ENCODE data around the gene GPD1.
"Not testable (repeated sequence)": the region's sequence is repeated elsewhere in the genome, so short reads cannot be mapped to it uniquely, and the experiment has no call there.

GPD1 gene

DNA sequence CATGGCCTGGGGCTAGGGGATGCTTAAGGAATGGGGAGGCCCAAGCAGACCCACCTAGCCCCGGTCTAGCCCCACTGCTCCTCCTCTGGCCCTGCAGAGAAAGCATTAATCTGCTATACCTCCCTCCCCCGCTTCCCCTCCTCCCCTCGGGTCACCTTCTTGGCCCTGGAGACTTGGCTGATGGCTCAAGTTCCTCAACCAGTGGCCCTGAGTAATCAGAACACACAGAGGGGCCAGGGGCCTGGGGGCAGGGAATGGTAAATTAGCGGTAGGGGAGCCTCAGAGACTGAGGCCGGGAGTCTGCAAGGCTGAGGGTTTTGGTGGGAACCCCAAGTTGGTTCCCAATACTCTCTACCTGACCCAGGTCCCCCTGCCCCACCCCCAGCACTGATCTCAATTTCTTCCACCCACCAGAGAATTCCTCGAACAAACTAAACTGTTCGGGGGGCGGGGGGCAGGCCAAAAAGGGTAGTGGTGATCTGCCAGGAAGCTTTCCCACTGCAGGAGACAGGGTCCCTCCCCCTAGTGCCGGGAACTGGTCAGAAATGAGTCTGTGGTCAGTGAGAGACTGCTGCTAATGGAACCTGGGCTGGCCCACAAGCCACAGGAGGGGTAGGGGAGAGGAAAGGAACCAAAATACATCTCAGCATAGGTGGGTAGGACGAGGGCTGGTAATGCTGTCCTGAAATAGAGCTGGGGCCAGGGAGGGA, 31.5 kb upstream of the GPD1 start:
- in situ Hi-C loops (cut with HindIII; ENCODE audit: low sequenced_read_pairs): no loop called here

DNA sequence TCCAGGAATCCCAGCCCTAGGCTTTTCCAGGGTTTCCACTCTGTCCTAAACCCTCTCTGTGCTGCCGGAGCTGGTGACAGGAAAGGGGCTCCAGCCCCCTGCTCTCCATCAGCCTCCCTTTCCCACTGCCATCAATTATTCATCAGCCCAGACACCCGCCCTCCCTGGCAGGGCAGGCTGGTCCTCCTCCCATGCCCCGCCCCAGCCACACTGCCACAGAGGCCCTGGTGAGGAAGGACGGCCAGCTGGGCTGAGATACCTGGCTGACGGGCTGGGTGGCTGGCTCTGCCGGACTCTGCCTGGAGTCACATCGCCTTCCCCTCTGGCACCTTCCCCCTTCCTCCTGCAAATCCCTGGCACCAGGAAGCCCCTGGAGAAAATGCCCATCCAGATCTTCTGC, 30.6 kb upstream of the GPD1 start:
- in situ Hi-C loops (cut with HindIII; ENCODE audit: low sequenced_read_pairs): no loop called here

DNA sequence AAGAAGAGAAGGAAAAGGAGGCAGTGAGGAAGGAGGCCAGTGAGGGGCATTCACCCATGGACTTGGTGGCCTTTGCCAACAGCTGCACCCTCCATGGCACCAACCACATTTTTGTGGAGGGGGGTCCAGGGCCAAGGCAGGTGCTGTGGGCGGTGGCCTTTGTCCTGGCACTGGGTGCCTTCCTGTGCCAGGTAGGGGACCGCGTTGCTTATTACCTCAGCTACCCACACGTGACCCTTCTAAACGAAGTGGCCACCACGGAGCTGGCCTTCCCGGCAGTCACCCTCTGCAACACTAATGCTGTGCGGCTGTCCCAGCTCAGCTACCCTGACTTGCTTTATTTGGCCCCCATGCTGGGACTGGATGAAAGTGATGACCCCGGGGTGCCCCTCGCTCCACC, 30.1 kb upstream of the GPD1 start:
- in situ Hi-C loops (cut with HindIII; ENCODE audit: low sequenced_read_pairs): no loop called here

DNA sequence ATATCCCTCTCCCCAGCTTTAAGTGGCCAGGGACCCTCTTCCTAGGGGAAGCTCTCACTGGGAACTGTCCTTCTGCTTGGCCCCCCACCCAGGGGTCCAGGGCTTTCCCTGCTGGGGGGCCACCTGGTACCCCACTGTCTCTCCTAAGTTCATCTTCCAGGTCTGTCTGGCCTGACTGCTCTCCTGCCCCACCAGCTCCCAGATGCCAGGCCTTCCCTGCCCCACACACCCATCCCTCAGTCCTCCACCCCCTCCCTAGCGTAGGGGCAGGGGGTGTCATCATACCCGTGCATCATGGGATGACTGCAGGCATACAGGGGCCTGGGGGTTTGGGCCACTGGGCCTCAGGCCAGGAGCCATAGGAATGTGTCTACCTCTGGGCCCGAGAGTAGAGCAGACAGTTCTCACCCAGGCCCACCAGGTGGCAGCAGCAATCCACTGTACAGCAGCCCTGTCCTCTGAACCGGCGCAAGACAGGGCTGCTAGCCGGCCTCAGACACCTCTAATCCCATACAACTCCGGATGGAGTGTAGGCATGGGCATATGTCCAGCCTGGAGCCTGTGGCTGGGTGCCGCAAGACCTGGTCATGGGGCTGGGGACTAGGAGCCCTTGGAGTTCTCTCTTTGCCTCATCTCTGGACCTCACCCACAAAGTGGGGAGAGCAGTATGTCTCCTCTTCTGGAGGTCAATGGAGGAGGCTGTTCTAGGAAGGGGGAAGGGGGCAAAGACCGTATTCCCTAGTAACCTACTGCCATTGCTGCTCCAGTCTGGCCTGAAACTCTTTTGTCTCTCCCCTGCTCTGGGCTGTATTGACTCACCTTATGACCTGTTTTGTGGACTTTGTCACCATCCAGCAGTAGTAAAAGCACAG, 28.6 kb upstream of the GPD1 start:
- in situ Hi-C loops (cut with HindIII; ENCODE audit: low sequenced_read_pairs): no loop called here

DNA sequence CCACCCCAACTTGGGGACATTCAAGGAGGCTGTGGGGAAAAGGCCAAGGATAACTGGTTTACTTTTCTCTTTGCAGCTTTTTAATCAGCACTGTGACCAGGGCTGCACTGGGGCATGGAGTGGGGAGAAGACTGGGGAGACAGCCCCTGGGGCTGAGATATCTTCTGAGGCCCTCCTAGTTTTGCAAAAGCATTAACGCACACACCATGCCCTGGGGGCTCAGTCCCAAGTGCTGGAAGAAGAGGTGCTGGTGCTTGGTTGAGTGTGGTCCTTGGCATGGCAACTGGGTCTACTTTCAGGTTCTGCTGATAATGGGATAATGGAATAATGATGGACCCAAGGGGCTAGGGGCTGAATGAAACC, 28.0 kb upstream of the GPD1 start:
- in situ Hi-C loops (cut with HindIII; ENCODE audit: low sequenced_read_pairs): no loop called here

DNA sequence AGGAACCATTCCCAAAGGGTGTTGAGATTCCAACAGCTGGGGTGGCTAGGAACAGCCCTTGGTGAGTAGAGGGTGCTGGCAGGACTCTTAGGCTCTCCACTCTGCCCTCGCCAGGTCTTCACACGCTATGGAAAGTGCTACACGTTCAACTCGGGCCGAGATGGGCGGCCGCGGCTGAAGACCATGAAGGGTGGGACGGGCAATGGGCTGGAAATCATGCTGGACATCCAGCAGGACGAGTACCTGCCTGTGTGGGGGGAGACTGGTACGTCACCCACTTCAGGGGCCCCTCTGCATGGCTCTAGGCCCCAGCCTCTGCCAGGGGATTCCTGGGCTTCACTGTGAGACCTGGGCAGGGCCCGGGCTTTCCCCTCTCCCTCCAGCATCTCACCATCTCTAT, 26.7 kb upstream of the GPD1 start:
- in situ Hi-C loops (cut with HindIII; ENCODE audit: low sequenced_read_pairs): no loop called here

DNA sequence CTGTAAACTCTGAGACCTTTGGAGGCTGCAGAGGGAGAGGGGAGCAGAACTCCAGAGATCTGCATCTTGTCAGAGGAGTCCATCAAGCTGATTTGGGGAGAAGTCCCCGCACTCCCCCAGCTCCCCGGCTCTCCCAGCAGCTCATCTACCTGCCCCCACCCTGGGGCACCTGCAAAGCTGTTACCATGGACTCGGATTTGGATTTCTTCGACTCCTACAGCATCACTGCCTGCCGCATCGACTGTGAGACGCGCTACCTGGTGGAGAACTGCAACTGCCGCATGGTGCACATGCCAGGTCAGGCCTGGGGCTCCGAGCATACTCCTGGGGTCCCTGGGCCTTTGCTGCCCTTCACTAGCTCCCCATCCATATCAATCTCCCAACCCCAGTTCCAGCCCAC, 25.5 kb upstream of the GPD1 start:
- in situ Hi-C loops (cut with HindIII; ENCODE audit: low sequenced_read_pairs): no loop called here

DNA sequence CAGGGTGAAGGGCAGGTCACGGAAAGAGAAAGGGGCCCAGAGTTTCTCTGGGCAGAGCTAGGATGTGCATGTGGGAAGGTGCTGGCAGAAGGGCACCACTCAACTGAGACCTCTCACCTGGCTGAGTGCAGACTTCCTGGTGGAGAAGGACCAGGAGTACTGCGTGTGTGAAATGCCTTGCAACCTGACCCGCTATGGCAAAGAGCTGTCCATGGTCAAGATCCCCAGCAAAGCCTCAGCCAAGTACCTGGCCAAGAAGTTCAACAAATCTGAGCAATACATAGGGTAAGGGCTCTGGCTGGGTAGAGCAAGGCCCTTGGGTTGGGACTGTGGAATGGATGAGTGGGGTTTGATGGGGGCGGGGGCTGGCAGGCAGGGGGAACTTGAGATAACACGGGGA, 24.0 kb upstream of the GPD1 start:
- in situ Hi-C loops (cut with HindIII; ENCODE audit: low sequenced_read_pairs): no loop called here

DNA sequence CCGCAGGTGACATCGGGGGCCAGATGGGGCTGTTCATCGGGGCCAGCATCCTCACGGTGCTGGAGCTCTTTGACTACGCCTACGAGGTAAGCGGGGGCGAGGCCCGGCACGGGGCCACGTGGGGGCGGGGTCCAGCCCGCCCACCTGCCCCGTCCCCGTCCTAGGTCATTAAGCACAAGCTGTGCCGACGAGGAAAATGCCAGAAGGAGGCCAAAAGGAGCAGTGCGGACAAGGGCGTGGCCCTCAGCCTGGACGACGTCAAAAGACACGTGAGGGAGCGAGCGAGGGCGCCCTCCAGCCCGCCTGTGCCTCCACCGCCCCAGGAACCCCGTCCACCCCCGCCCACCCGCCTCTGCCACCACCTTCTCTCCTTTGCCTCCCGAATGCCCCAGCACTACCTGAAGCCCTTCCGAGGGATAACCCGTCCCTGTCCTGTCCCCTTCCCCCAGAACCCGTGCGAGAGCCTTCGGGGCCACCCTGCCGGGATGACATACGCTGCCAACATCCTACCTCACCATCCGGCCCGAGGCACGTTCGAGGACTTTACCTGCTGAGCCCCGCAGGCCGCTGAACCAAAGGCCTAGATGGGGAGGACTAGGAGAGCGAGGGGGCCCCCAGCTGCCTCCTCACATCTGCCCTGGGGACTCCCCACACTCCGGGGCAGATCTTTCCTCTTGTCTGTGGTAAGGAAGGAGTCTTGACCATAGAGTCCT, 22.6 kb upstream of the GPD1 start:
- in situ Hi-C loops (cut with HindIII; ENCODE audit: low sequenced_read_pairs): no loop called here

DNA sequence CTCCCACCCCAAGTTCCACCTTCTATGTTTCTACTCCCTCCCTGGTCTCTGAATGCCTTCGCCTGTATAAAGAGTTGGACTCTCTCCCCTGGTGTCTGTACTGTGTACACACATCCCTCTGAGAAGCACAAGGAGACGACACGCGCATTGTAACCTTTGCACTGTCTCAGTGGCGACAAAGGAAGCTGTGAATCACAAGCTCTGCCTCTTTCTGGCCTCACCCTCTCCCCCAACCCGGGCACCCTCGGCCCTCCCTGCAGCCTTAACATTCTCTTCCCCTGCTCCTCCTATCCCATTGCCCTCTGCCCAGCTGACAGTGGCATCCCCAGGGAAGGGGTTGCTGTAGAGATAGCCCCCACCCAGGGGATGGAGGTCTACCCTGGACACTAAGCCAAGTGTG, 21.2 kb upstream of the GPD1 start:
- in situ Hi-C loops (cut with HindIII; ENCODE audit: low sequenced_read_pairs): no loop called here

DNA sequence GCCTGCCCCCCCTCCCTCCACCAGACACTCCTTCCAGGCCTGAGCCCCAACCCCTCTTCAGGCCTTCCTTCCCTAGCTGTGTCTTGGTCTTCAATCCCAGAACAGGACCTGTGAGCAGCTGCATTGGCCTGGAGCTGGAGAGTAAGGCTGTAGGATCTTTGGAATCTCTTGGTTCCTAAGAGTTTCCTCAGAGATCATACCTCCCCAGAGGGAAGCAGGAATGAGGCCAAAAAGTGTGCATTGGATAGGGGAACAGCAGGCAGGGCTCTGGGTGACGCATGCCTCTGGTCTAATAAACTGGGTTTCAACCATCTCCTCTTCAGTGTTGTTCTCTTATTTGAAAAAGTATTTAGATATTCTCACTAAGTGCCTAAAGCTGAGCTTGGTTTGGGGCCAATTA, 20.5 kb upstream of the GPD1 start:
- in situ Hi-C loops (cut with HindIII; ENCODE audit: low sequenced_read_pairs): no loop called here

DNA sequence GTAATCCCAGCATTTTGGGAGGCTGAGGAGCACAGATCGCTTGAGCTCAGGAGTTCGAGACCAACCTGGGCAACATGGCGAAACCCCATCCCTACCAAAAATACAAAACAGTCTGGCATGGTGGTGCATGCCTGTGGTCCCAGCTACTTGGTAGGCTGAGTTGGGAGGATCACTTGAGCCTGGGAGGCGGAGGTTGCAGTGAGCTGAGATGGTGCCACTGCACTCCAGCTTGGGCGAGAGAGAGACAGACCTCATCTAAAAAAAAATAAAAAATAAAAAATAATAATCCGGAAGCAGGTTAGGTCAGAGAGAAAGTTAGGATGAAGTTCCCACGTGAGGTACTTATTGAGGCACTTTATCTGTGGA, 19.4 kb upstream of the GPD1 start:
- in situ Hi-C loops (cut with HindIII; ENCODE audit: low sequenced_read_pairs): not testable (repeated sequence)

DNA sequence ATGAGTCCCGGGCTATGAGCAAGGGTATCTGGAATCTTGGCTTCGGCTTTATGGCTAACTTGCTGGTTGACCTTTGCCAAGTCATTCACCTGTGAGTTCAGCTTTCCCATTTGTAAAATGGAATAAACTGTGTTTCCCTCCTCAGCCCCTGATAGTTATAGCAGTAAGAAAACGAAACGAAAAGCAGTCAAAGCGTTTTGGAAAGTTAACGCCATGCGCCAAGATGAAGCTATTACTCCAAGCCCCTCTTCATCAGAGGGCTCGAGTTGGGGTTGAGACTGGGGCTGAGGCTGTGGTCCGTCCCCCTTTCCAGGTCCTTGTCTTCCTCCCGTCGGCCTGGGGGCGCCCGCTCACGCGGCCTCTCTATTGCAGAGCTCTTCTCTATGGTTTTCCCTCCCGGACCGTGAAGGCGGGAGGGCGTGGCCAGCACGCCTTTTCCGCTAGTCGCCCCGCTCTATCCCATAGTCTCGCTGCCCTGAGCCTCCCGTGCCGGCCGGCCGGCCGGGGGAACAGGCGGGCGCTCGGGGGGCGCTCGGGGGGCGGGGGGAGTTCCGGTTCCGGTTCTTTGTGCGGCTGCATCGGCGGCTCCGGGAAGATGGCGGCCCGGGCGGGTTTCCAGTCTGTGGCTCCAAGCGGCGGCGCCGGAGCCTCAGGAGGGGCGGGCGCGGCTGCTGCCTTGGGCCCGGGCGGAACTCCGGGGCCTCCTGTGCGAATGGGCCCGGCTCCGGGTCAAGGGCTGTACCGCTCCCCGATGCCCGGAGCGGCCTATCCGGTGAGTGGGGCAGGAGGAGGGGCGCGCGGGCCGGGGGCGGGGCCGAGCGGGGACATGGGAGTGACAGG, 18.8 kb upstream of the GPD1 start, which contains the start of gene SMARCD1:
TSS of gene SMARCD1 (plus strand) at position 568 of the 840 bp plus-strand sequence. CDS start at position 596, 28 bp downstream.
- in situ Hi-C loops (cut with HindIII; ENCODE audit: low sequenced_read_pairs): no loop called here

DNA sequence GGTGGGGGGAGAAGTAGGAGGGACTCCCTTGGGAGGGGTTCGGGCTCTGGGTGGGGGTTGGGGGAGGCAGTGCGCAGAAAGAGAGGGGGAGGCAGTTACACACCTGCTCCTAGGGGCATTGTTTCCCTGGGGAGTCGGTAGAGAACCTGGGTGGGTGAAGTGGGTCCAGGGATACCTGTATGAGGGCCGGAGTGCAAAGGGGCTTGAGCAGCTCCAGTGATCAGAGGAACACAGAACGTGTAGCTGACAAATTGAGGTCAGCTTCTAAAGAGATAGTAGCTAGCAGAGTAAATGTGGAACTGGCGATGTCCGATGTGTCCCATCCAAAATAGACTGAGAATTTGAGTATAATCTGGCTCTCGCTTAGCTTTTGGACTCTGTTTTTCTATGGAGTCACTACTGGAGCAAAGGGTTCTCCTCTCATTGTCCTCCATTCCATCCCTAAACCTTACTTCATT, 18.2 kb upstream of the GPD1 start:
- in situ Hi-C loops (cut with HindIII; ENCODE audit: low sequenced_read_pairs): no loop called here

DNA sequence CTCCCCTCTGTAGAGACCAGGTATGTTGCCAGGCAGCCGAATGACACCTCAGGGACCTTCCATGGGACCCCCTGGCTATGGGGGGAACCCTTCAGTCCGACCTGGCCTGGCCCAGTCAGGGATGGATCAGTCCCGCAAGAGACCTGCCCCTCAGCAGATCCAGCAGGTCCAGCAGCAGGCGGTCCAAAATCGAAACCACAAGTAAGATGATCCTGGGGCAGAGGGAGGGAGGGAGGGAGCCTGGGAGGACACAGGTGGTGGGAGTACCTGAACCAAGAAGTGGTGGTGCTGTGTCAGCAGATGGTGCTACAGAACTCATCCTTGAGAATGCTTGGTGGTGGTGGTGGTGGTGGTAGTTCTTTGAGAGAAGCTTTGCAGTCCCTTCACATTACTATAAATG, 17.7 kb upstream of the GPD1 start:
- in situ Hi-C loops (cut with HindIII; ENCODE audit: low sequenced_read_pairs): no loop called here

DNA sequence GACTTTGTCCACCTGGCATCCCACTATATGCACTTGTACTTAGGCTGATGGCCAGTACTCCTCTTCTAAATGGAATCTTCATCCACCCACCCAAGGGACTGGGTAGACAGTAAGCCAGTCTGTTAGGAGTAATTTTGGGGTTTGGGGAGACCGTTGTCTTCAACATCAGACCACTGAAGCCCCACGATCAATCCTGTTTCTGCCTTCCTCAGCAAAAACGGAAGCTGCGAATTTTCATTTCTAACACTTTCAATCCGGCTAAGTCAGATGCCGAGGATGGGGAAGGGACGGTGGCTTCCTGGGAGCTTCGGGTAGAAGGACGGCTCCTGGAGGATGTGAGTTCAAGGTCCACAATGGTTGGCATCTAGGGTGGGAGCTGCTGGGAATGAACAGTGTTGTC, 16.7 kb upstream of the GPD1 start:
- in situ Hi-C loops (cut with HindIII; ENCODE audit: low sequenced_read_pairs): no loop called here

DNA sequence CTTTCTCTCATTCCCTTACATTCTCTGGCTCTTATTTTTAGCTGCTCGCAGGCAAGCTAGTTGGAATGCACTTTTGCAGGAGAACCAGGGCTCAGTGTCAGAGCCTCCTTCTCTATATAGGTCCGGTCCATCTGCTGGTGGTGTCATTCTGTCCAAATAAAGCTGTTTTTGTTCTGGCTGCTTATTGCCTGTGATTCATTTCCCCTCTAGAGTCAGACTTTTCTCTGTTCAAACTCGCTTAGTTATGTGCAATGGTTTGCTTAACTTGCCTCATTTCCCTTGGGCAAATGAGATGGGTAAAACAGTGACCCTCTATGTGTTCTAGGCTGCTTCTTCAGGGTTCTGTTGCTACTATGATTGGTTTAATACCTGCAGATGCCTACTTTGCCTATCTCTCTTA, 15.8 kb upstream of the GPD1 start:
- in situ Hi-C loops (cut with HindIII; ENCODE audit: low sequenced_read_pairs): no loop called here

DNA sequence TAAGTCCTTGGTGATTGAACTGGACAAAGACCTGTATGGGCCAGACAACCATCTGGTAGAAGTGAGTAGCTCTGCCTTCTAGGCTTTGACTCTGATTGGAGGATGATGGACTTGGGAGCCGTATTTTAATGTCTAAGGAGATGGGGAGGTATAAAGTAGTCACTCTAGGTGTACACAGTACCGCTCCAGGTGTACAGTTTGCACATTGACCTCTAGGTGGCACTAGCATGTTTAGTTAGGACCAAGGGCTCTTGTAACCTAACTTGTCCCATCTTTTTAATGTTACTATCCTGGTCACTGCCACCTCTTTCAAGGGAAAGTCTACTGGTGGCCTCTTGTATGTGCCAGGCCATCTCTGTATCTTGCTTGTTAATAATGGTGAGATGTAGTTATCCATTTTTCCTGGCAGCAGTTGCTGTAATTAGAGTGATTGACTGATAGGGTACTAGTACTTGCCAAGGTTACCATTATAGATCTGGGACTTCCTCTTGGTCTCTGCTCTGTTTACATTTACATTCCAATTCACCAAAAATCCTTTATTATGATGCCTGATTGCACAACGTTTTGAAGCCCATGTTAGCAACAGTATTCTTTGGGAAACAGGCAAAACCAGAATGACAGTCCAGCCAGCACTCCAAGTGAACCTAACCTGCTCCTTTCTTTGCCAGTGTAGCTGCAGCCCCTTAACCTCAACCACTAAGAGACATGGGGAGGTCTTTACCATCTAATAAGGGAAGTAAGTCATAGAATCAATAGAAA, 15.1 kb upstream of the GPD1 start:
- in situ Hi-C loops (cut with HindIII; ENCODE audit: low sequenced_read_pairs): no loop called here

DNA sequence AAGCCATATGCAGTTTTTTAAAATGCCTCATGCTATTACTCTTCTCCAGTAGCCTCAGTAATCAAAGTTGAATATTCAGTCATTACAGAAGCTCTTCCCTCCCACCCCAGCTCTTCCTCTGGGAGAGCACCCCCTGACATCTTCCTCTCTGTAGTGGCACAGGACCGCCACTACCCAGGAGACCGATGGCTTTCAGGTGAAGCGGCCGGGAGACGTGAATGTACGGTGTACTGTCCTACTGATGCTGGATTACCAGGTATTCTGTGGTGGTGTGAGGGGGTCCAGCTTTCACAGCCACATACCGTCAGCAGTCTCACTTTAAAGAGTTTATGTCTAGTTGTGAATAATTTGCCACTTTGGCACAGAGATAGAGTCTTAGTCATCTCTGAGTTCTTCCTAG, 14.1 kb upstream of the GPD1 start:
- in situ Hi-C loops (cut with HindIII; ENCODE audit: low sequenced_read_pairs): no loop called here

DNA sequence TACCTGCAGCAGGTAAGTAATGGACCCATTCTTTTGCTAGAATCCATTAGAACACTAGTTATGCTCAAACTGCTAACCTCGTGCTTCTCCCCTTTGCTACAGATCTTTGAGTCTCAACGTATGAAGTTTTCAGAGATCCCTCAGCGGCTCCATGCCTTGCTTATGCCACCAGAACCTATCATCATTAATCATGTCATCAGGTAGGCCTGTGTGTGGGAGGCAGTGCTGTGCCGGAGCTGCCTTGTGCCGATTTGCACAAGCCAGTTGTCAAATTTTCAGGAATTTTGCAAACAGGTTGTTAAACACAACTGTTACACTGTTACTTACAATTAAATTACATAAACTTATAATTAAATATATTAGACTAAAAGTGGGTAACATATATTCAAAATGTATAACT, 13.4 kb upstream of the GPD1 start:
- in situ Hi-C loops (cut with HindIII; ENCODE audit: low sequenced_read_pairs): no loop called here

Data from DLD1 (cell line).